HG03060 (cell line): ENCODE measurements around the gene LDHD.

ENCODE experiments used
- ATAC-seq: cut with Tn5 transposase; IDR thresholded peaks from one replicate; pipeline ENCODE4 v1.9.1; 2021; ENCODE audit warnings: low read depth, moderate number of reproducible peaks; ENCODE audit not compliant: unreplicated experiment

Gene LDHD

GRCh38 chr16:75114946-75115825, 1.4 kb downstream of the LDHD start:
- no peak for ATAC-seq

- no peak for ATAC-seq
These were observed 2.2 kb downstream of the LDHD start for GRCh38 chr16:75114179-75114945.

DNA sequence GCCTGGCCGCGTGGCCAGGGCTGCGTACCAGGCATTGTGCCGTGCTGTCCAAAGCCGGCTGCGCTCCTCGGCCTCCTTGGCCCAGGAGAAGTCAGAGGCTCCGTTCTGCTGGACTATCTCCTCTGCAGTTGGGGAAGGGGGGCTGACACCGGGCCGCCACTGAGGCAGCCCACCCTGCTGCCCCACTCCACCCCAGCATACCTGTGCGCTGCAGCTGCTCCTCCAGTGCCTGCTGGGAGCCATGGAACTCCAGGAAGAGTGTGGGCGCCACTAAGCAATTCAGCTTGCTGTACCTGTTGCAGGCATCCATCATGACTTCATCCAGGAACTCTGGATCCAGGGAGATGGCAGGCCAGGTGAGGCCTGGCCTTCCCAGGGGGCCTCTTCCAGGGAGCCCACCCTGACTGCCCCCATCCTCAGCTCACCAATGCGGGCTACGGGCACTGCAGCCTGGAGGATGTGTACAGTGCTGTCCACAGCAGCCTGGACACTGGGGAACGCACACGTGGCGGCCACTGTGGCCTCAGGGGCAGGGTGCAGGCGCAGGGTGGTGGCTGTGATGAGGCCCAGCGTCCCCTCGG, 2.9 kb downstream of the LDHD start:
- no peak for ATAC-seq

DNA sequence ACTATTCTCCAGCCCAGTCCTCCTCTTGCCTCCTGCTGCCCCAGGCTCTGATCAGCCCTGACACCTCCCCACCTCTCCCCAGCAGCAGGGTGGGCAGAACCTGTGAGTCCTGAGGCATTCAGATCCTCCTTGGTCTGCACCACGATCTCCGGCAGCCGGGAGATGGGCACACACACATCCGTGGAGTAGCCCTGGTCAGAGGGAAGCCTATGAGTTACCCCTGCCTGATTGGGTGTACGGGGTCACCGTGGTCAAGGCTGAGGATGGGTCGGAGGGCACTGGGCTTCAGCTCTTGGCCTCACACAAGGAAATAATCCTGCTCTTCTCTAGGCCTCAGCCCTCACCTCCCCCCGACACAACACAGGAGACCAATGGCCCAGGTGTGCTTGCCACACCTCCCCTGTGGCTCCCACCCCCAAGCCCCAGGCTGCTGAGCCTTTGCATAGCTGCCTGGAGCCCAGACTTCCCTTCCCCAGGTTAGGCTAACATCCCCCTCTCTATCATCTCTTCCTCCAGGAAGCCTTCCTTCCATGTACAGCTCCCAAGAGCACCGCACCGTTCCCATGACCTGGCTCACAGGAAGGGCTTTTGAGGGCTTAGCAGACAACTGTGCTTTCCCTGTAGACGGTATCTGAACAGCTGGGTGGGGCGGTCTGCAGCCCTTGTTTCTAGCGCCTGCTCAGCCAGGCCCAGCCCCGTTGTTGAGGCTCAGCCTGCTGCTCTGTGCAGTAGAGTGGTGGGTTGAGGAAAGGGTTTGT, 3.7 kb downstream of the LDHD start:
- ATAC-seq, result no peak

GRCh38 chr16:75111961-75112733, 4.4 kb downstream of the LDHD start:
- no peak for ATAC-seq

- ATAC-seq, result no peak
These were observed 5.1 kb downstream of the LDHD start for GRCh38 chr16:75111514-75111940.

GRCh38 chr16:75110637-75111513, 5.7 kb downstream of the LDHD start:
- ATAC-seq, result peak; percentile 52

- no peak for ATAC-seq
These were observed 6.8 kb downstream of the LDHD start for GRCh38 chr16:75109732-75110243.

DNA sequence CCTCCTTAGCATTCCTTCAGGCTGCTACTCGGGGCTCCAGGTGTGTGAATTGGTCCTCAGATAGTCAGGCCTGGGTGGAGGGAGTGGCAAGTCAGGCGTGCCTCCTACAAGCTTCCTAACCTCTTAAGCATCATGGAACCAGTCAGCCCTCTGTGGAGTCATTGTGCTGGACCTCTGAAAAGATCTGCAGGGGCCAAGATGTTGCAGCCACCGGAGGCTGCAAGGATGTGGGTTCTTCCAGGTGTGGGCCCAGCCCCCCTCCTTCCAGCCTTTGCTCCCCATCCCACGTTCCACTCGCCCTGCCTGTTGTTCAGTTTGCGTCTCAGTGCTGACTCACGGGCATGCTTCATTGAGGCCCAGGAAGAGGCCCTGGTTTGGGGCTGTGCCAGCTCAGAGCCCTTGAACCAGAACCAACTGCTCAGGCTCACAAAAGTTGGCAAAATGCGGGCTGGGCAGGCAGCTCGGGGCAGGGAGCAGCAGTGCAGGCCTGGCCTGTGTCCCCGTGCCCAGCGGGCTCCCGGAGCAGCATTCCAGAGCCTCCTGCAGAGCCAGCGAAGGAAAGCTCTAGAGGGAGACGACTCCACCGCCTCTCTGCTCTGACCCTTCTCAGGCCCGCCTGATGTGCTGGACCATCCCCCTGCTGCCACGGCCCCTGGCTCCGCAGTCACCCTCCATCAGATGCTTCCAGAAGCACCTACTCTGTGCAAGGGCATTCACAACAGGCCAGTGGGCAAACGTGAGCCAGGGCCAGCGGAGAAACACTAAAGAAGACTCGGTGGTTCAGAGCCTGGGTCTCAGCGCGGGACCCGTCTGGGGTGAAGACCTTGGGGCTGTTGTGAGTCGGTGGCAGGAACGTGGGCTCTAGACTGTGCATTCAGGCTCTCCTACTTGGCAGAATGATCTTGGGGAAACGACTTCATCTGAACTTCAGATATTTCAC, 7.5 kb downstream of the LDHD start:
- ATAC-seq, result no peak

DNA sequence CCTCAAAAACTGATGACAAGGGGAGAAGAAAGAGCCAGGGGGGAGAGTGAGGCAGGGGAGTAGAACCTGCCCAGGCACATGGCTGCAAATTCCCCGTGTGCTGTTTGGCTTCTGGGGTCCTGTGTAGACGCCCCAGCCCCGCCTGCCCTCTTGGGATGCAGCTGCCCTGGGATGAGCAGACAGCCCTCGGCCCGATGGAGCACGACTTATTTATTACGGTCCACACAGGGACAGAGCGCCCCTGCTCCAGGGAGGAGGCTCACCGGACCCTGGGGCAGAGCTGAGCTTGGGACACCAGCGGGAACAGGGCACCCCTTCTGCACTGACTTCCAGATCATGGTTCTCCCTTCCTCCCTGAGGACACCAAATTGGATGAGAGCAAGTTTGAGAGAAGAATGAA, 9.1 kb downstream of the LDHD start:
- ATAC-seq, result no peak

- no peak for ATAC-seq
These were observed 10.0 kb downstream of the LDHD start for GRCh38 chr16:75106351-75107274.

GRCh38 chr16:75105306-75106061, 11.1 kb downstream of the LDHD start:
- ATAC-seq, result no peak

DNA sequence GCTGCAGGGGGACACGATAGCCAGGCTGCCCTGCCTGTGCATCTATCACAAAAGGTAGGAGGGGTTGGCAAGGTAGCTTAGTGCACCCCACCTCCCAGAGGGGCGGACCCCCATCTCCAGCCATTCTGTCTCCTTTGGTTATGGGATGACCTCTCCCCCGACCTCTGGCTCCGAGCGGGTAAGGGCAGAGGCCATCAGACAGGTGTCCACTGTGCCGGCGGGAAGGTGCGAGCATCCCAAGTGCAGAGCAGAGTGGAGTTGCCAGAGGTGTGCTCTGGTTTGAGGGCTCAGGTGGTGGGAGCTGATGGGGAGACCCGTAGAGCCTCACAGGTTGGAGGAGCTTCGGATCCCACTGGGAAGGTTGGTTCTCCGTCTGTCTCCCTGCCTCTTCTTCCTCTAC, 11.7 kb downstream of the LDHD start:
- ATAC-seq, result no peak

DNA sequence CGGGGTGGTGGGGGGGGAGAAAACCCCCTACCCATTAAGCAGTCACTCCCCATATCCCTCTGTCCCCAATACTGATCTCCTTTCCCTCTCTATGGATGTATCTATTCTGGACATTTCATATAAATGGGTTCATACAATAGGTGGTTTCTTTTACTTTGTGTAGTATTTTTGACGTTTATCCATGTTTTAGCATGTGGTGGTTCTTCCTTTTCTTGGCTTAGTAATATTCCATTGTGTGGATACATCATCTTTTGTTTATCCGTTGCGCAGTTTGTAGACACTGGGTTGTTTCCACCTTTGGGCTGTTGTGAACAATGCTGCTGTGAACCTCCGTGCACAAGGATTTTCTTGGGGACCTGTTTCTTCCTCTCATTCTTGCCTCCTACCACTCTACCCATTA, 12.6 kb downstream of the LDHD start:
- no peak for ATAC-seq

- no peak for ATAC-seq
These were observed 14.0 kb downstream of the LDHD start for GRCh38 chr16:75102595-75102994.

DNA sequence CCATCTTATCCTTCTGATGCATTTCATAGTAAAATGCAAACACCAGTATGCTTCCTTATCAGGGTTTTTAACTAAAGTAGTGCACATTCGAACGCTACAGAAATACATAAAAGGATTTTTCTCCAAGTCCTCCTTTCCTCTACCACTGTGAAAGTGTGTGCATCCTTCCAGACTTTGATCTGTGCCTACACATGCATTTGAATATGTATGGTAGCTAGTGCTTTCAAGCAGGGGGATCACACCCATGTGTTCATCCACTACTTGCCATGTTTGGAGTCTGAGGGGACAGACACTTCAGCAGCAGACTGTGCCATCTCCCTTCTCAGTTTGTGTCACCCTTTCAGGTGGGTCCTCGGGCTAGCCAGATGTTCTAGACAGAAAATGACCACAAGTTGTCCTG, 14.9 kb downstream of the LDHD start:
- ATAC-seq, result no peak
